Tibial nerve (tissue), 3 donors: Measurements from ENCODE around the gene HLA-DPA1.

Experiments
- CTCF ChIP-seq, 5 experiments: fragments of 200-600 bp in 3 of 5; fragments of 450-650 bp in 2 of 5; sonication (generic) in 3 of 5; IDR thresholded peaks; one replicate each; pipeline ENCODE4 v1.5.1; 2016 to 2019; ENCODE audit warnings: antibody characterized with exemption in 5 of 5, mild to moderate bottlenecking in 3 of 5, moderate library complexity in 2 of 5
- POLR2A ChIP-seq, 2 donors: fragments of 450-650 bp; IDR thresholded peaks; one replicate each; pipeline ENCODE4 v1.6.1; 2017; ENCODE audit warnings: antibody characterized with exemption in 2 of 2, mild to moderate bottlenecking in 2 of 2, moderate library complexity in 2 of 2

GRCh38 chr6:33123181-33123580 is 49.7 kb upstream of the HLA-DPA1 start:
- no peak for TF ChIP-seq CTCF (IDR thresholded peaks at IDR 0.05)
- TF ChIP-seq POLR2A (IDR thresholded peaks at IDR 0.05), result no peak
